HG03469 (cell line): ENCODE measurements around the gene TMEM154.

Source experiments
- ATAC-seq: cut with Tn5 transposase; IDR thresholded peaks from one replicate; pipeline ENCODE4 v1.9.1; 2021; ENCODE audit warnings: mild to moderate bottlenecking, moderate library complexity, moderate number of reproducible peaks; ENCODE audit not compliant: unreplicated experiment

TMEM154 gene

DNA sequence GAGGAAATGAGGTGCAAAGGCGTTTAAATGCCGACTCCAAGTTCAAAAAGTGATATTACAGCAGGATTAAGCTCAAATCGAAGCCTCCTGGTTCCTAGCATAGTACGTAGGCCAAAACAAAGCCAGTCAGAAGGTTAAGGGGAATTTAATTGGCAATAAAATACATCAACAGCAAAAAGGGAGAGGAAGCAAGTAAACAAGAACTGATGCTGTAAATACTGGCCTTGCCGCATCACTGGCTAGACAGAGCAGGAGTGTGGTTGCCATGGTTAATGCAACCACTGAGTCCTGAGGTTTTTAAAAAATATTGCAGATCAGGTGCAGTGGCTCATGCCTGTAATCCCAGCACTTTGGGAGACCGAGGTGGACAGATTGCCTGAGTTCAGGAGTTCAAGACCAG is 80.7 kb downstream of the TMEM154 start:
- ATAC-seq, result no peak

DNA sequence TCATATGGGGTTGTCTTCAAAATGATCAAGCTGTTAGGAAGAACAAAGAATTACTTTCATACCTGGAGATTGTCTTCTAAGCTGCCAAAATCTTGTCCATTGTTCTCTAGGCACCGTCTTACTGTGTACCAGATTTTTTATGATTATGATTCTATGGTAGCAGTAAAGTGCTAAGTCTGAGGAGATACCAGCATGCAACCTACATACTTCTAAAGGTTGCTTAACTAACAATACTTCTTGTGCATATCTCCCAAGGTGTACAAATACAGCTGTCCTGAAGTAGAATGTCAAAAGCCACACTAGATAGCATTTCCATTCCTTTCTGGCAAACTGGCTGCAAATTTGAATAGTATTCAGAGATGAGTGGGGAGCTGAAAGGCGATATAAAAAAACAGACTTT is 81.3 kb downstream of the TMEM154 start:
- no peak for ATAC-seq

DNA sequence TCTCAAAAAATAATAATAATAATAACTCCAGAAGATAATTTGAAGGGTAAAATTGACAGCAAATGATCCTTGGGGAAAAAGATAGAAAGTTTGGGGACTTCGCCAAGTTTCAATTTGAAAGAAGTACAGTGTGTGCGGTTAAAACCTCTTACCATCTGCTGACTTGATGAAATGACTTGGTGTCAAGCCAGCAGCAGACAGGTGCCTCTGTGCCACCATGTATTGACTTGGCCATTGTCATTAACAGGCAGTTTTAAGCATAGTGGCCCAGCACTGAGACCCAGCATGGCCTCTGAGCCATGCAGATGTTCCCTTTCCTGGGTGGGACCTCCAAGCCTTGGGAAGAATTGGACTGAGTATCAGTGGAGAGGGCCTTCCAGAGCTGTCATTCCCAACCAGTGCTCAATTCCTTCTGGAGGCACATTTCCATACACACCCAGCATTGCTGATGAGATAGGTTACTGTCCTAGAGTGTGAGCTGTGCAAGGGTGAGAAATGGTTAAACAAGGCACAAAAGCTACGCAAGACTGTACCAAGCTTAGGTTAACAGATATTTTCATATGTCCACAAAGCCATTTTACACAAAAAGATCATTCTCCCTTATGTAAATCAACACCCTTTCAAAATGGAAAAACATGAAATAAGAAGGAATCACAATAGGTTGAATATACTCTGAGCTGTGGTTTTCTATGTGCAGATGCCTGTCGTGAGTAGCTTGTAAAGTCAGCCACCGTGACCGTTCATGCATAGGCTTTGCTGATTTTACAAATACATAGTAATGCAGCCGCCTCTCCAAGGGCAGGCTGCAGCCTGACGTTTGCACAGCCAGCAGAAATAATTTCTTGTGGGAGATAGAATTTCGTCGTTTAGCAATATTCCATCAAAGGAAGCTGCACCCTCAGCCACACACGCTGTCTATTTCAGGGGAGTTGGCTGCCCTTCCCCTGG is 84.5 kb downstream of the TMEM154 start:
- ATAC-seq, result peak; percentile 79

DNA sequence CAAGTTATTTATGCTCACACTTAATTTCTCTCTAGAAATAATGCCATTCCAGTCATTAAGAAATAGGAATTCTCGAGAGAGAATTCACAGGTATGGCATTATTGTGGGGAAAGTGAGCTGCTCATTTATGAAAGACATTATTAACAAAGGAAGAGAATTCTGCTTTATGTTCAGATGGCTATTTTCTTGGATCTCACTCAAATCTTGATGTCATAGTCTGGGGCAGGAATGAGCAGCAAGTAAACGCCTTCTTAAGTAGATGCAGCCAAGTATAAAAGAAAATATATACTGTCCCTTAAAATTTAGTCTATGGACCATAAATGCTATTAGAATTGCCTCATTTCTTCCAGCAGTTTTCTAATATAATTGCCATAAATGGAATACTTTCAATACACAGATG is 85.7 kb downstream of the TMEM154 start:
- ATAC-seq, result no peak

DNA sequence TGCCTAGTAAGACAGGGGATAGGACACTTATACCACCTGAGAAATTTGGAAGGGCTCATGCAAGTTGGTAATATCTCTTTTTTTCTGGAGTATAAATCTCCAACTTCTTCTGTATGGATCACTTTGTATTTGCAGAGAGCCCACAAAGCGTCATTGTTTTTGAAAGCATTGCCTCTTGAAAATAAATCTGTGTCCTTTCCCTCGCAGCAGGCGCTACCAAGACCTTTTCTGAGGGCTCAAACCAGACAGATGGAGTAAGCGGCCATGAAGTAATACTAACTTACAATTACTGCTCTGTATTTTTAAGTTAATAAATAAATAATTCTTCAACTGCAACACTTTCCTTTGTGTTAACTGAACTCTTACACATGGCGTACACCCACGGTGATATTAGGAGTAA is 87.9 kb downstream of the TMEM154 start:
- ATAC-seq, result no peak

DNA sequence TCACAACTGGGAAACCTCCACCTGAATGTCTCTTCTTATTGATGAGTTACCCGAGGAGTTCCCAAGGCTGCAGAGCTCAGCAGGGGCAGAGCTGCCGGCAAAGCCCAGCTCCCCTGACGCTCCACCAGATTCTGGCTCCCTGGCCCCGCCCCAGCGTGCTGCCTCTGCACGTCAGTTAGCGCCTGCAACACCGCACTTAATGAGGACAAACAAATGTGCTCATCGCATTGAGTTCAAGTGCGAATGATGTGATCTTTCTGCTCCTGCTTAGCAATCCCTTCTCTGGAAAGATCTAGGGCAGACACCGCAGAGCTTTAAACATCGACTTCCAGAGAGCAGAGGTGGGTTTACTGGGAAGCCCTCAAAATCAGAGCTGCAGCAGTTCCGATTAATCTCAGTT is 88.4 kb downstream of the TMEM154 start:
- no peak for ATAC-seq

DNA sequence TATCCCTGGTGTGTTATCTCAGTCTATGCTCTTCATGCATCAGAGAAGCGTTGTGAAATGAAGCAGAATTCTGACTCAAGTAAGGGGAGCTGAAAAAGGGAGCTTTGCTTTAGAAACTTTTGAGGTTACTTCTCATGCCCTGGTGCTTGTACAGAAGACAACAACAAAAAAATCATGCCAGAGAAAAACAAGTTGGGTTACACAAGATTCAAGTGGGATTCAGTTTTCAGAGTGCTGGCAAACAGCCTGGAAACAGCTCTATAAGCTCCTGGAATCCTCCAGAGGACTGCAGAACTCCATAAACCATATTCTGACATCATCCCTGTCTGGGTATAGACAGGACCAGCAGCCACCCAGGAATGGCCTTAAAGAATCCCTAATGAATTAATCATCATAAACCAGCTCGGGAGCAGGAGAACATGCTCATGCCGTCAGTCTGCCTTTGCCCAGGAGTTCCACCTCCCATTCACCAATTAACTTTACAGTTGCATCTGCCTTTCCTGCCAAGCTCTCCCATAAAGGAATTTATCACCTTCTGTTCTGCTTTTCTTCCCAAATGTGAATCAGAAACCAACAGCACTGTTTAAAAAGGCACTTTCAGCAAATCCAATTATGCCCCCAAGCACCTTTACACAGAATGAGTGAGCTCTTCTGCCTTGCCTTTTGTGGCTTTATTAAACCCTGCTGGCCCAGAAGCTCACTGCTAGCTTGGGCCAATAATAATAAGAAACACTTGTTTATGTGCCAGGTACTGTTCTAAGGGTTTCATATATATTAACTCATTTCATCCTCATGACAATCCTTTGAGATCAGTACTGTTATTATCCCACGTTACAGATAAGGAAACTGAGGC is 89.4 kb downstream of the TMEM154 start:
- no peak for ATAC-seq

DNA sequence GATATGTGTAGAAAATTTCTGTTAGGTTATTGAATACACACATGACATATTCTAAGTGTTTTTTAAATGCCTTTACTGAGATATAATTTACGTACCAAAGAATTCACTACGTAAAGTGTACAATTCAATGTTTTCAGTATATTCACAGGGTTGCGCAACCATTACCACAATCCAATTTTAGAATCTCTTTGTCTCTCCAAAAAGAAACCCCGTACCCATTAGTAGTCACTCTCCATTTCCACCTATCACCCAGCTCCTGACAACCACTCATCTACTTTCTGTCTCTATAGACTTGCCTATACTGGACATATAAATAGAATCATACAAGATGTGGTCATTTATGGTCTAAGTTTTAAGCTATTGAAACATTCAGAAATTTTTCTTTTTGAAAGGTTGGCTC is 90.9 kb downstream of the TMEM154 start:
- ATAC-seq, result no peak

DNA sequence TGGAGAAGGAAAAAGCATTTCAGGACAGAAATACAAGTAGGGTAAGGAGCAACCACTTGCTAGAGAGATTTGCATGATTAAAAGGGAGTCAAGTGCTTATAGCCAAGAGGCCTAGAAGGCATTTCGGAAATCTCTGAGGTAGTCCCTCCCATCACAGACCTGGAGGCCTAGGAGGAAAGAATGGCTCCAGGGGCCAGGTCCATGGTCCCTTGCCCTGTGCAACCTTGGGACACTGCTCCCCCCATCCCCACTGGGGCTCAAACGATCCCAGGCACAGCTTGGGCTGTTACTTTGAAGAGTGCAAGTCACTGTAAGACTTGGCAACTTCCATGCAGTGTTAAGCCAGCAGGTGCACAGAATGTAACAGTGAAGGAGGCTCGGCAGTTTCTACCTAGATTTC is 92.7 kb downstream of the TMEM154 start:
- ATAC-seq, result no peak

DNA sequence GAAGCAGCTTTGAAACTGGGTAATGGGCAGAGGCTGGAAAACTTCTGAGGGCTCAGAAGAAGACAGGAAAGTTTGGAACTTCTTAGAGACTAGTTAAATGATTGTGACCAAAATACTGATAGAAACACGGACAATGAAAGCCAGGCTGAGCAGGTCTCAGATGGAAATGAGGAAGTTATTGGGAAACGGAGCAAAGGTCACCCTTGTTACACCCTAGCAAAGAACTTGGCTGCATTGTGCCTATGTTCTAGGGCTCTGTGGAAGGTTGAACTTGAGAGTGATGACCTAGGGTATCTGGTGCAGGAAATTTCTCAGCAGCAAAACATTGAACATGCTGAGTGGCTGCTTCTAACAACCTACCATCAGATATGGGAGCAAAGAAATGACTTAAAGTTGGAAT is 93.1 kb downstream of the TMEM154 start:
- no peak for ATAC-seq

DNA sequence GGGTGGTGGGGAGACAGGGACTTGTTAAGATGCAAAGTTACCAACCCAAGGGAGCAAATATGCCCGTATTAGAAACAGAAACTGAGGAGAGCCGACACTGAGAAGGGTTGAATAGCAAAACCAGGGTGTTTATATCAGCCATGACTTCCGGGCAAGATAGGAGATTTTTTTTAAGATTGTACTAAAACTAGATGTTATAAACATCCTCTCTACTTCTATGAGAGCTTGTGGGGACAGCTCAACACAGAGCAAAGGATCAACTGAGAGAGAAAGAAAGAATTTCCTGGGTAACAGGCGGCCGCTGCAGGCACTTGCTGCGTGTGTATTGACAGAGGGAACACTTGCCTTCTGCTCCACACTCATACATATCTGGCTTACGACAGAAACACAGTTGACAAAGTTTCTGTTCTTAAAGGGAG is 94.8 kb downstream of the TMEM154 start:
- ATAC-seq, result peak; percentile 39

DNA sequence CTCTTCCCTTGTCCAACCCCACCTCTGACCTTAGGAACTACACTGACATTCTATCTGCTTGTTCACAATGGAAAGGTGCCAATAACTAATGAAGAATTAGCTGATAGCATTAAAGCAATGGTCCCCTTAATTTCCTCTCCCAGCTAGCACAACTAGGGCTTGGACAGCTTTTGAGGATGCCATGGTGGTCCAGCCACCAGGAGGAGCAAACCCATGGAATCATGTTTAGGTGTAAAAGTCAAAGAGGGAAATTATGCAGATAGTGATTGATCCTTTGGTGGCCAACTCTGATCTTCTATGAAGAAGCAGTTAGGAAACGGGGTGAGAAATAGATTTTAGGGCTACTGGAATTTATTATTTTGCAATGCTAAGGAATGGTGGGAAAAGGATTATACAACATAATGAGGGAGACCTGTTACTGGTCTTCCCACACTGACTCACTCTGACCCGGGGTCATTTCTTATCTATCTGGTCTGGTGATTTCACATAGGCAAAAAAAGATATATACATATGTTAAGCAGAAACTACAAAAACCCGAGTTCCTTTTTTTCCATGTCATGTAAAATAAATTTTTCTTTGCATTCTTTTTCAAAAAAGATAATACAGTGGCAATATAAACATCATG is 98.1 kb downstream of the TMEM154 start:
- no peak for ATAC-seq

DNA sequence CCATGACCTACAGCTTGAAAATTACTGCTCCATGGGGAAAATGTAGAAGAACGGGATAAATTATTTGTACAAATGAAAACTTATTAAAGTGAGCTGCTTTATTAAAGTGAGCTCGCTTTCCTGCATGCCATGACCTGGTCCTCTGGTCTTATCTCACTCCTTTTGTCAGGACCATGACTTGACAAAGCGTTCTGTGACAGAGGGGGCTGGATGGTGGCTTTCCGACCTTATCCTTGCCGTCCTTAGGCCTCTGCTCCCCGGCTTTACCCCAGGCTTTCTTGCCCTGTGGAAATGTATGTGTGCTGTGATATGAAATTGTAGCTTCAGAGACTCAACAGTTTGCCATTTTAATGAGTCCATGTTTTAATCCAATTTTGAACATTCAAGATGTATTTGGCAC is 99.9 kb downstream of the TMEM154 start:
- ATAC-seq, result no peak

DNA sequence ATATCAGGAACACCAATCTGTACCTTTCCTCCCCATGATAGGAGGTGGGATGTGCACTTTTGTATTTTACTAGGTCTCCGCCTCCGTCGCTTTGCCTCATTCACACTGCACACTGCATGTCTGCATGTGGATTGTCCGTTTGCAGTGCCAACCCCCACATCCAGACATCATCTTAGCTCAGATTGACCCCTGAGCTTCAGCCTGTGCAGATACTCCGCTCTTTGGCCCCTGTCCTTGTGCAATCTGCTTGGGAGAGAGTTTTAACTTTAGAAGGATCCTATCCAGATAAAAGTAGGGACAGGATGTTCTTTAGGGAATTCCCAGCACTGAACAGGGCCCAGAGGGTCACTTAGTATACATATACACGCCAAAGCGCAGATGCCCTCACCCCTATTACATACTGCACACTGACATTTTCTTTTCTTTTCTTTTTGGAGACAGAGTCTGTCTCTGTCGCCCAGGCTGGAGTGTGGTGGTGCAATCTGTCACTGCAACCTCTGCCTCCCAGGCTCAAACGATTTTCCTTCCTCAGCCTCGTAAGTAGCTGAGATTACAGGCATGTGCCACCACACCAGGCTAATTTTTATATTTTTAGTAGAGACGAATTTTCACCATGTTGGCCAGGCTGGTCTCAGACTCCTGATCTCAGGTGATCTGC is 100.6 kb downstream of the TMEM154 start:
- ATAC-seq, result no peak

DNA sequence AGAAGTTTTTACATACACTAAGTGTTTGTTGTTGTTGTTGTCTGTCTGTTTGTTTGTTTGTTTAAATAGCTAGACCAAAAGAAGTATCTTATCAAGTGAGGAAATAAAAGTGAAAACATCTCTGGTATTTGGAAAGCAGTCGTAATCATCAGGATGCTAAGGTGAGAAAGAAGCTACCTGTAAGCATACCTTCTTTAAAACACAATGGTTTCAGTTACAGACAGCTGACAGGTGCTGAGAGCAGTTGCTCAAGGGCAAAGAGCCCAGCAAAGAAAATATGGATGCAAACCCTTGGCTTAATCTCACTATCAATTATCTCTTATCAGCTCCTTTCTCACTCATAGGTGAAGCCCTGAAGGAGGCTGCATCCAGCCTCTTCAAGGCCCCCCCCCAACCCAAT is 101.1 kb downstream of the TMEM154 start:
- no peak for ATAC-seq

DNA sequence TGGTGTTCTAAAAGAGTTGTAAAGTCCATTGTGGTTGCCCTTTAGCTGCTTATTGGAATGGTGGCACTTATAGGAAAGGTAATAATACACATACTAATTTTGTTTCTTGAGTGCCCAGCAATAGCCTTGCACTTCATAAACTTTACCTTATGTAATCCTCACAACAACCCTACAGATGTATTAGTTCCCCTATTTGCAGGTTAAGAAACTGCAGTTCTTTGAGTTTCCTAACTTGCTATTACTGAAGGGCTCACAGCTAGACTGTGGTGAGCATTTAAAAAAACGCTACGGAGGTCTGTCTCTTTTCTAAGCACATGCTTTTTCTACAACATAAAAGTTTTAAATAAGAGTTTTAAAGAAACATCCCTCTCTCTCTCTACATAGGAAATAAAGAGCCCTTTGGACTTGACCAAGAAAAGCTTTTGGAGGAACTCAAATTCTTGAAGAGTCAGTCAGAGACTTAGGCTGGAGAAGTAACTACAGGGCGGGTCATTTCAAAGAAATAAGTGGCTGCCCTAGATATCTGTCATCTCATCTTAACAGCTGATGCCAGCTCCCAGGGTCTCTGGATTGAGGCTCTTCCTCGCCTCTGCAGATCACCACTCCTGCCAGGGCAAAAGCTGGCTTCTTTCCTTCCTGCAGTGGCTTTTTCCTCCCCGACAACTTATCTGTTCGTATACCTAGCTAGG is 101.9 kb downstream of the TMEM154 start:
- no peak for ATAC-seq

DNA sequence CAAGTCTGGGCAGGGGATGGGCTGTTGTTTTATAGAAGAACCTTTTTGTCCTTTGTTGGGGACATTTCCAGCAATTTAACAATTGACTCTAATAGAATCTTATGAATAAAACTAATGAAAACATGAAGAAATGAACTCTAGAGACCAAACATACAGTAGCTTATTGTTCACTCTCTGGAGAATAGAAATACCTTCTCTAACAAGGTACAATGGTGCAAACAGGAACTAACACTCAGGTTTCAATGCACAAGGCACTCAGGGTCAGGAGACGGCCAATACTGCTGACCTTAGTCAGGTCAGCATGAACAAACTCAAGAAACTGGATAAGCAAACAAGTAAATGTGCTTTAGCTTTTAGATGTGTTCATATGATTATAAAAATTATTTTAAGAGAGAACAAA is 104.3 kb downstream of the TMEM154 start:
- no peak for ATAC-seq

DNA sequence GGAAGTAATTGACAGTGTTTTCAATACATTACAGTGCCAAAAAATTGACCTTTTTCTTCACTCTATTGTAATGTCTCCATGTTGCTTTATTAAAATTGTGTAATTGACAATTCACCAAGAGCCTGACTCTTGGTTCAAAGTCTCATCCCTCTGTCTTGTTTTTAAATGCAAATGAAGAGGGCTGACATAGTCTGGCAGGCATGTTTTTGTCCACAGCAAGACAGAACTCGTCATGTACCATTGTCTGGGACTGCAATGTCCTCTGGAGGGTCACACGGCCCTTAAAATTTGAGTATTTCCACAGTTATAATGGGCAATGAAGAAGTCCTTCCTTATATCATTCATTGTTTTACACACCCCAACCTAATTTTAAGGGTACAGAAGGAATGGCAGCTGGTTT is 105.9 kb downstream of the TMEM154 start:
- no peak for ATAC-seq

DNA sequence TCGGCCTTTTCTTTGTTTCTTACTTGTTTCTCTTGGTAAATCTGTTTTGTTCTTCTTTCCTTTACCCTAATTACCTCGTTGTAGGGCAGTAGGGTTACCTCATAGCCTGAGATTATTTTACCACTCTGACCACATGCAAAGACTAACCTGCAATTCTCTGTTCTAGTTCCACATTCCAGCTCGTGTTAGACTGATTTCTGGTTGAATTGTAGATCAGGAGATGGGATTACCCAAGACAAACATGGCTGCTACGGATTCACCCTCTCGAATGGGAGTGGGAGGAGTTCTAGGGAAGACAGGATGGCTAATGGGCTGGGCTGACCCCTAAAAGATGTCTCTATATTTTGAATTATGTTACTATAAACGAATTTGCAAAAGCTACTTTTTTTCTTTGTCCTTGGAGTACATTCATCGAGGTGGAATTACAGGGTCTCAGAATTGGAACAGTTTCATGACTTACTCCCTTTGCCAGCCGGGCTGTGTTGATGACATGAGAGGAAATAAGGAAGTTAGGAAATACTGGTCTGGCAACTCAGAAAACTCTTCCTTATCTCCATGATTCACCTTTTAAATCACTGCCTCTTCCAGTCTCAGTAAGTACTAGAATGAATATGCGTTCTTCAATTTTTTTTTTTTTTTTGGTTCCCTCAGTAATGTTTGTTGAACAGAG is 107.2 kb downstream of the TMEM154 start:
- no peak for ATAC-seq

DNA sequence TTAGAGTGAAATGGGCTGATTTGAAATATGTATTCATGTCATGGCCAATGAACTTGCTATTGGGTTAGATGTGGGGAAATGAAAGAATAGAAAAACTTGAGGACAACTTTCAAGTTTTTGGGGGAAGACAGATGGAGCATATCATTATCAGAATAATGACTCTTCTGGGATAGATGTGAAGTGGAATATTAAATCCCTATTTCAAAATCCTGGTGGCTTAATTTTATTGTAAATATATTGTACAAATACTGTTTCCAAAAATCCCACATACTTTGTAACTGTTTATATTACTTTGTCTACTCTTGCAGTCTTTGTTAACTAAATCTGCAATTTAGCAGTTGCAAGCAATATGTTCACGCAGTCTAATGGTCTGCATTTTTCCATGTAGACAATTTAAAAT is 108.0 kb downstream of the TMEM154 start:
- ATAC-seq, result no peak
